GM12874 (cell line): Measurements from ENCODE around the gene B3GNT9.

Experiments used
- TF ChIP-seq, protein P1 (sequence below): IDR thresholded peaks from 2 replicates; pipeline ENCODE4 v1.5.1; 2011; ENCODE audit warnings: low read depth, mild to moderate bottlenecking, control low read depth, low read length, moderate library complexity; ENCODE audit not compliant: insufficient read depth

Gene B3GNT9

DNA sequence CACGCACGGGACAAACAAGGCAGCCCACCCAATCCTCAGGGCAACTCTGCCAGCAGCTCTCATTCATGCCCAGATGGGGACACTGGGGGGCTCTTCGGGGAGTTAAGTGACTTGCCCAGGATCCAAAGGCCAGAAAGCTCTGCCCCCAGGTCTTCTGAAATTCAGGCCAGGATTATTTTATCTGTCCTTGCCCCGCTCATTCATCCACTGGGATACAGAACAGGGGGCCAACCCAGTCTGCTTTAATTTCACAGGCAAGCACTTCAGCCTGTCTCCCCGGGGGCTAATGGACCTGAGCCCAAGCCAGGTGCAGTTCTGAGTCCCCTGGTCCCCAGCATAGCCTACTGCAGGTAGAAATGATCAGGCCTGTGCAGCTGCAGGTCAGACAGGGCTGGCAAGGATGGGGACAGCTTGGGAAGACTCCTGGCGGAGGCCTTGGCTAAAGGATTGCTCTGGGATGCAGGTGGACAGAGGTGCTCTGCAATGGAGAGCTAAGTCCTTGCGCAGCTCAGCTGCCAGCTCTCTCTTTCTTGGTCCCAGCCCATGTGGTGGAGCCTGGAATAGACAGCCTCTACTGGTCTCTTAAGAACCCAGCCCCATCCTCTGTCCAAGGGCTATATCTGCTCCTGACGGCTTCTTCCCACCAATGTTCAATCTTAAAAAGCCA is 766 bp upstream of the B3GNT9 start:
- TF ChIP-seq, protein P1, sequence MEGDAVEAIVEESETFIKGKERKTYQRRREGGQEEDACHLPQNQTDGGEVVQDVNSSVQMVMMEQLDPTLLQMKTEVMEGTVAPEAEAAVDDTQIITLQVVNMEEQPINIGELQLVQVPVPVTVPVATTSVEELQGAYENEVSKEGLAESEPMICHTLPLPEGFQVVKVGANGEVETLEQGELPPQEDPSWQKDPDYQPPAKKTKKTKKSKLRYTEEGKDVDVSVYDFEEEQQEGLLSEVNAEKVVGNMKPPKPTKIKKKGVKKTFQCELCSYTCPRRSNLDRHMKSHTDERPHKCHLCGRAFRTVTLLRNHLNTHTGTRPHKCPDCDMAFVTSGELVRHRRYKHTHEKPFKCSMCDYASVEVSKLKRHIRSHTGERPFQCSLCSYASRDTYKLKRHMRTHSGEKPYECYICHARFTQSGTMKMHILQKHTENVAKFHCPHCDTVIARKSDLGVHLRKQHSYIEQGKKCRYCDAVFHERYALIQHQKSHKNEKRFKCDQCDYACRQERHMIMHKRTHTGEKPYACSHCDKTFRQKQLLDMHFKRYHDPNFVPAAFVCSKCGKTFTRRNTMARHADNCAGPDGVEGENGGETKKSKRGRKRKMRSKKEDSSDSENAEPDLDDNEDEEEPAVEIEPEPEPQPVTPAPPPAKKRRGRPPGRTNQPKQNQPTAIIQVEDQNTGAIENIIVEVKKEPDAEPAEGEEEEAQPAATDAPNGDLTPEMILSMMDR: 0 out of 2 replicates have a peak, but pooled peaks have one; percentile 7

DNA sequence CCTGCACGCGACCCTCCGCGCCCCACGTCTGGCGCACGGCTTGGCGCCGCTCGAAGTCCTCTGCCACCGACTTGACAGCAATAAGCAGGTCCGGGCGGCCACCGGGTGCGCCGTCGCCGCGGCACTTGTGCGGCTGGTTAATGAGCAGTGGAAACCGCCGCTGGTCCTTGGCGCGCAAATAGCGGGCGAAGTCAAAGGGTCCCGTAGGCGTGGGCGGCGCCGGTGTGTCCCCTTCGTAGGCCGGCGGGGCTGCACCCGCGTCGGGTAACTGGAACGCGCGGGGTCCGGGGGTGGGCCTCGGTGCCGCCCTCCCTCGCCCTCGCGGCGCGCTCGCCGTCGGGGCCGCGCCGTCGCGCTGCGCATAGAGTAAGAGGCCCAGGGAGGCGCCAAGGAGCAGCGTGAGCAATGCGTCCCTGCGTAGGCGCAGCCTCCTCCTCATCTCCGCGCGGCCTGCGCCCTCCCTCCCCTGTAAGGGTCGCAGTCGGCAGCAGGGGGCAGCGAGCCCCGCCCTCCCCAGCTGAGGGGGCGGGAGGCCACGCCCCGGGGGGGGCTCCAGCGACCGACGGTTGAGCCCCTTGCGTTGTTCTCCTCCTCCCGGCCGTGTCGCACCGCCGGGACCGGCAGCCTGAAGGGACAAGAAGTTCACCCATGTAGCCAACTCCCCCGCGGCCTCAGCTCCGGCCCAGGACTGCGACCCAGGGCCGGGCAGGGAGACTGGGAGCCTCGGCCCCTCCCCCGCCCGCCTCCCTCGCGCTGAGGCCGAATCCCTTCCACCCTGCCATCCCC is 558 bp downstream of the B3GNT9 start:
- TF ChIP-seq, protein P1: 0 out of 2 replicates have a peak, but pooled peaks have one; percentile 12

DNA sequence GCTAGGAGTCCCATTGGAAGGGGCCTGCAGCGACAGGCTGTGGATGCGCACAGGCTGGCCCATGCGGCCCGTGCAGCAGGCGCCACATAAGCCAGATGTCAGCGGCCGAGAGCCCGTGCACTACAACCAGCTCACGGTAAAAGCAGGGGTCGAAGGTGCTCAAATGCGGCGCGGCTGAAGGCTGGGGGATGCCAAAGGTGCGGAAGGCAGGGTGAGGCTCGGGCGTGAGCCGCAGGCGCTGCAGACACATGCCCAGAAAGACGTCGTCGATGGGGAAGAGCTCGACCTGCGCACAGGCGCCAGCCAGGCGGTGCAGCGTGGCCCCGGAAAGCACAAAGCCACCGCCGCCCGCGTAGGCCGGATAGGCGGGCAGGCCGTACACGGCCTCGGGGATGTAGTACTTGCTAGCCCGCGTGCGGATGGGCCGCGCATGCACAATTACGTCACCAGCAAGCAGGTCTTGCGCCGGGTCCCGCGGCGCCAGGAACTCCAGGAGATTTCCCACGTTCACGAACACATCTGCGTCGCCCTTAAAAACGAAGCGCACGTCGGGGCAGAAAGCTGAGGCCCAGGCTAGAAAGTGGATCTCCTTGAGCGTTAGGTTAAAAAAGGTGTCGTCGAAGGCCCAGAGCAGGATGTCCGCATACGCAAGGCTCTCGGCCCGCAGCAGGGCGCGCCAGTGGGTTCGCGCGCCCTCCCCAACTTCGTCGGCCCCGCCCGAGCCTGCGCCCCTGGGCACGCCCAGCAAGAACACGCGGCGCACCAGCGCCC is 1.3 kb downstream of the B3GNT9 start:
- TF ChIP-seq, protein P1: no peak

DNA sequence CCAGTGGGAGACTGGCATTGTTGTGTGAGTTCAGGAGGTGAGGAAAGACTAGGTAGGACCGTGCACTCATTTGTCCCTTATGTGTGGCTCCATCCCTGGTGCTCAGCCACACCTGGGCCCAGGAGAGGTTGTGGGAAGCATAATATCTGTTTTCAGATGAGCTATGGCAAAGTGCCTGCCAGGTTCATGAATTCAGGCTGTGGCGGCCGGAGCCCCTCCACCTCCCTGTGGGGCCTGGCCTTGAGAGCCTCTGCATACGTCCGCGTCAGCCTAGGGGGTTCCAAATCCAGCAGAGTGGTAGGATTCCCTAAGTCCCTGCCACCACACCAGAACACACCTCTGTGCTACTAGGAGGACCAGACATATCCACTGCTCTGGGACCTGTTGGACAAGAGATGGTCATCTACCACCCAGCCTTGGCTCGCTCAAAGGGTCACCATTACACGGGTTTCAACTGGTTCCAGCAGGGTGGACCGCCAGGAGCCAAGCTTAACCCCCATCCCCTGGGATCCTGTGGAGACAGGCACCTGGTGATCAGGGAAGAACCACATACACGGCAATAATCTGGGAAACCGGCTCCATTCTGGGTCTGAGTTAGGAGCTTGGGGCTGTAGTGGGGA is 2.0 kb downstream of the B3GNT9 start:
- TF ChIP-seq, protein P1: no peak

DNA sequence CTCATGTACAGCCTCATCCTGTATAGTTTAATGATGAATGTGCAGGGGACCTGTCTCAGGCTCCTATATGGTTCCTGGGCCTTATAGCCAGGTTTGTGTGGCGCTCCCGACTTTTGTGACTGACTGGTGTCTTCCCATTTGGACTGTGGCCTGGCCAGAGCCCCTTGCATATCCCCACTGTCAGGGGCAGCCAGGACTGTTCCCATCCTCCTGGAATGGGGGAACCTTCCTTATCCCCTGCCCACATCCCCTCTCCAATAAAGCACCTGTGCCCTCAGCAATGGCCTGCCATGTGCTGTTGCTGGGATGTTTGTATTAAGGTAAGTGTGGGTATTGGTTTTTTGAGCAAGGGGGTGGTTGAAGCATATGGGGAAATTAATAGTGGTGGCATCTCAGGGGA is 2.6 kb downstream of the B3GNT9 start:
- TF ChIP-seq, protein P1: no peak

DNA sequence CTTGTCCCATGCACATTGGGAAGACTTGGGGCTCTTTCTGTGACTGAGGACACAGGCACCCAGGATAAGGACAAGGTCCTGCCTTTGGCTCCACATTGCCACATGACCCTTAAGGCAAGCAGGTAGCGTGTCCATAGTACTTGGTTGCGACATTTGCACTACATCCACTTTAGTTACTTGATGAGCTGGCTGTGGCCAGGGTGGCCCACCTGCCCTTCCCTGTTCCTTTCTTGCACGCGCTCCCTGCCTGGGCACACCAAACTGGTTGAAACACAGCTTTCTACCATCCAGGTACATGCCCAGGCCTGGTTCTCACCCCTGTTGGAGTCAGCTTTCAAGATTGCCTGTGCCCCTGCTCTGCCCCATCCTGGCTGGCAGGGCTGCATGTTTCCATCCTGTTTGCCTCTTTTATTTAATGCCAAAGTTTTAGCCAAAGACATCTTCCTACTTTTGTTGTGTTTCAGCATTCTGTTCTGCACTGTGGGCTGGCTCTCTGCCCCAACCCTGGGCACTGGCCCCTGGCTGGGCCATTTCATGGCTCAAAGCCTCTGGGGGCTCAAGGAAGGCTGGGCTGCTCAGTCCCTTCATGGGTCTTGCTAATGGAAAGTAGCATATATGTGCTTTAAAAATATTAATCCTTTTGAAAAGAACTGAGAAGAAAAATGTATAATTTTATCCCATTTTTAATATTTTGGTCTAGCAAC is 3.2 kb downstream of the B3GNT9 start:
- TF ChIP-seq, protein P1: no peak
